Activated CD8-positive, alpha-beta memory T cell treated with anti-CD3 and anti-CD28 coated beads for 48 hours (primary cell): ENCODE data around the gene ALG8.
"Not testable (repeated sequence)": the region's sequence is repeated elsewhere in the genome, so short reads cannot be mapped to it uniquely, and the experiment has no call there.

ENCODE experiments used
- DNase-seq, 3 experiments: peaks; one replicate each; pipeline ENCODE4 v3.0.0-alpha.2; 2020; ENCODE audit warnings: low read depth in 2 of 3, low spot score in 2 of 3

ALG8 gene

GRCh38 chr11:78100676-78101472 lies 38.6 kb downstream of the ALG8 start:
- DNase-seq = no peak

DNA sequence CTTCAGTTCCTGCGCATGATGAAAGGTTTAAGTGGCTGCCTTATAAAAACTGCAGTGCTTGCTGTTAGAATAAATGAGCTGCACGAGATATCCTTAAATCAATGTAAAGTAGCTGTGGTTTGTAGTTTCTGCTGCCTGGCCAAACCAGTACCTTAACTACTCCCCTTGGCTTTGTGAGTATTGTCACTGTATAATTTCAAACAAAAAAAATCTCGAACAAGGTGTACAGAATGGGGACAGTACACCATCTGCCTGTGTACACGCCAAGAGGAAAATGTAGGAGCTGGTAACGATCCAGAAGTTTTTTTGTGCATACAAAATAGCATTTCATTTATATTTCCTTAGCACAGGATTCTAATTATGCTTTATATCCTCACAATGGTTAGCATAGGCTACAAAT lies 39.2 kb downstream of the ALG8 start:
- DNase-seq = no peak

DNA sequence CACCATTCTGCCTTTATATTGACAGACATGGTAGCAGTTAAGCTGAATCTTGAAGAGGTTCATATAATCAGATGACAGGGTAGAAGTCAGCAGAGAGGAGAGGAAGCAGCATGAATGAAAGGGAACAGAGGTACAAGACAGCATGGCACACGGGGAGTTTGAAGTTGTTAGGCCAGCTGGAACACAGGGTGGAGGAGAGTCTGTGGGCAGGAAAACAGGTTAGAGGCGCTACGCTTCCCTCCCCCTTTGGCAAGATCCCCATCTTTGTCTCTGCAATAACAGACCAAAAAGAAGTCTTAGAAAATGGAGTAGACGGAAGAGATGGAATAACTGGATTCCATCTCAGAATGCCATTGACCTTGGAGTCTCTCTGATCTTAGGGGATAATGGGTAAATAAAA lies 39.8 kb downstream of the ALG8 start:
- DNase-seq = no peak

DNA sequence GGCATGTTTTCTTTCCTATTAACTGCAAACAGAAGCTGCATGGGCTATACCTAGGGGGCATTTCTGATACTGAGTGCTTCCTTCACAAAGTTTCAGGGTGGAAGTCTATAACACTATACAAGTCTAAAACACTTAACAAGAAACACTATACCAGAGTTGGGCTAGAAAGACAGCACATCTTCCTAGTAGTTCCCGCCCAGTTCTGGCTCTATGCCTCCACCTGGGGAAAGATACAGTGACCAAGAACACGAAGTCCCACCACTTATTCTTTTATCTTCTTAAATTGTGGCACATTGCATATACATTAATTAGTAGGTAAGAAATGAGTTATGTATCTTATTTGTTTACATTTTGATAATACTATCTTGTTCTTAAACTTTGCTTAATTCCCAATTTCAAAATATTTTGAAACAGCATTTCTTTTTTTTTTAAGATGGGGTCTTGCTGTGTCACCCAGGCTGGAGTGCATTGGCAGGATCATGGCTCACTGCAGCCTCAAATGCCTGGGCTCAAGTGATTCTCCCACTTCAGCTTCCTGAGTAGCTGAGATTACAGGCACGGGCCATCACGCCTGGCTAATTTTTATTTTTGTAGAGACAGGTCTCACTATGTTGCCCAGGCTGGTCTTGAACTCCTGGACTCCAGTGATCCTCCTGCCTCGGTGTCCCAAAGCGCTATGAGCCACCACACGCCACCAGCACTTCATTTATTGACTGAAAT lies 41.6 kb downstream of the ALG8 start:
- DNase-seq = no peak

- no peak for DNase-seq
Measured at GRCh38 chr11:78094250-78094649, 45.2 kb downstream of the ALG8 start.

DNA sequence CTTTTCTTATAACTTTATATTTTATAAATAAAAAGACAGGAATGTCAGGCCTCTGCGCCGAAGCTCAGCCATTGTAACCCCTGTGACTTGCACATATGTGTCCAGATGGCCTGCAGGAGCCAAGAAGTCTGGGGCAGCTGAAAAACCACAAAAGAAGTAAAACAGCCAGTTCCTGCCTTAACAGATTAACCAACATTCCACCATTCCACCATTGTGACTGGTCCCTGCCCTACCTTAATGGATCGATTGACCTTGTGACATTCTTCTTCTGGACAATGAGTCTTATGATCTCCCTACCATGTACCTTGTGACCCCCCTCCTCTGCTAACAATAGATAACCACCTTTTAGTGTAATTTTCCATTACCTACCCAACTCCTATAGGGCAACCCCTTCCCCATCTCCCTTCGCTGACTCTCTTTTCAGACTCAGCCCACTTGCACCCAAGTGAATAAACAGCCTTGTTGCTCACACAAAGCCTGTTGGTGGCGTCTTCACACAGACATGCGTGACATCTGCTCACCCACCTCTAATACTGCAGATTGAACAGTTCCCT lies 52.8 kb downstream of the ALG8 start:
- DNase-seq = not testable (repeated sequence)

DNA sequence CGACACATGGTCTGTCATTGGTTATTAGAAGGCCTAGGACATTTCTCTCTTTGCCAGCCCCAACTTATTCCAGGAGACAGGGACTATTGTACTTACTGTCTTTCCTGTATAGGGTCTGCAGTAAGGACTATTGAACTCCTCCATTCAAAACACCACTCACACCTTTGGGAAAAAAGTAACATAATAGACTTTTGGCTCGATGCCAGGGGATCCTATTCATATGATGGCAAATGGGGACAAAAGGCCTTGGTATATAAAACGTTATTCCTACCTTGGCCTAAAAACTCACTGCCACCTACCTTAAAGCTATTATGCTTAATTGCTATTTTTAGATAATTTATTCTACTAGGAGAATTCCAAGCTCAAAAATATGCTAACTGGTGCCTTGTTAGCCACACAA lies 53.5 kb downstream of the ALG8 start:
- no peak for DNase-seq

- DNase-seq = not testable (repeated sequence)
Measured at GRCh38 chr11:78084506-78084905, 54.9 kb downstream of the ALG8 start.

GRCh38 chr11:78083021-78083420 lies 56.4 kb downstream of the ALG8 start:
- no peak for DNase-seq

GRCh38 chr11:78082146-78082545 lies 57.3 kb downstream of the ALG8 start:
- DNase-seq = no peak

GRCh38 chr11:78081583-78081982 lies 57.8 kb downstream of the ALG8 start:
- no peak for DNase-seq

- DNase-seq = no peak
Measured at GRCh38 chr11:78080818-78081495, 58.5 kb downstream of the ALG8 start.

DNA sequence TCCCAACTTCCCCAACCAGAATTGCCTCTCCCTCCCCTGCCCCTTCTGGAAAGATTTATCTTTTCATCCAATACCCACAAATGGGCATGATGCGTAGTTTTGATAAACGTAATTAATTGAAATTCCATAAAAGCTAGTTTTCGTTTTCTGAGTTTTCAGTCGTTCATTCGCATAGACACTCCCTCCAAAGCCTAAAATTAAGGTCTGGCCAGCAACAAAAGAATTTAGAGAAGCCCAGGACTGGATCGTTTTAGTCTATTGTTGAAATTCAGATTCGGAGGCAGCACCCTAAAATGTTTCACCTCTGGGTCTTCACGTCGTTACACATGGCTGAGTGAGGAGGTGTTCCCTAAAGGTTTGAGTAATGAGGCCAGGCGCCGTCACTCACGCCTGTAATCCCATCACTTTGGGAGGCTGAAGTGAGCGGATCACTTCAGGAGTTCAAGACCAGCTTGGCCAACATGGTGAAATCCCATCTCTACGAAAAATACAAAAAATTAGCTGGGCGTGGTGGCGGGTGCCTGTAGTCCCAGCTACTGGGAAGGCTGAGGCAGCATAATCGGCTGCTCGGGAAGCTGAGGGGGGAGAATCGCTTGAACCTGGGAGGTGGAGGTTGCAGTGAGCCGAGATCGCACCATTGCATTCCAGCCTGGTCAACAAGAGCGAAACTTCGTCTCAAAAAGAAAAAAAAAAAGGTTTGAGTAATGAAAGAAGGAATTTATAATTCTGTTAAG lies 59.2 kb downstream of the ALG8 start:
- DNase-seq = no peak

DNA sequence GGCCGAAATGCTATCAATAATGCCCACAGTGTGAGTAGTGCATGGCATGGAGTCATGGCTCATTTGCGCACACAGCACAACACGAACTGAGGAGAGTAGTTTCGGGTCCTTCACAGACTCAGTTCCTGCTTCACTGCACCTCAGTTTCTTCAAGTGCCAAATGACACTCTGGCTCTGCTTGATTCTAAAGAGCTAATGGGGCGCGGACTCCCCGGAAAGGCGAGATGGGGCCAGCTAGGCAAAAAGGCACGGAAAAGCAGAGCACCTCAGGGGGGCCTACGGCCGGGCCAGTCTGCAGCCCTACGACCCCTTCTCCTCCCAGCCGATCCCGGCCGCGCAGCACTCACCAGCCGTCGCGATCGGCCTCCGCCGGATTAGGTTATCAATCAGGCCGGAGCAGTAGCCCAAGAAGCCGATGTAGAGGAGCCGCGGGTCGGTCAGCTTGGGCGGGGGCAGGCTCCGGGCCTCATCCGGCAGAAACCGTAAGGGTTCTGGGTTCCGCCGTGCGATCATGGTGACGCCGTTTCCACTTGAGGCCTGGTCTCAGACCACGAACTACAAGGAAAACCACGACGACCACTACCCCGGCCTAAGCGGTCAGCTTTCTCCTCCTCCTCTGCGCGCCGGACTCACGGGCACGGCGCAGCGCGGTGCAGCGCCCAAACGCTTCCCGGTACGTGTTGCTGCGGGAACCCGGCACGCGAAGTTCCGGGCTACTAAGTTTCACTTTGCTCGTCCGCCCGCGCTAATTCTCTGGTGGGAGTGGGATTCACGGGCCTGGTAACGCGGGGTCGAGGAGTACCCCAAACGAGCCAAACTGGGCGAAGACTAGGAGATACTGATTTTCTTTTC lies 60.0 kb downstream of the ALG8 start, which contains the start of gene NDUFC2:
TSS of gene NDUFC2 (minus strand) at position 631 of the 852 bp plus-strand sequence. CDS start at position 513, 118 bp downstream.
- DNase-seq = peak; percentile 41 to 55 (median 53)

GRCh38 chr11:78078218-78079167 lies 60.9 kb downstream of the ALG8 start:
- DNase-seq = no peak

- DNase-seq = not testable (repeated sequence)
Measured at GRCh38 chr11:78077592-78077991, 61.8 kb downstream of the ALG8 start.

DNA sequence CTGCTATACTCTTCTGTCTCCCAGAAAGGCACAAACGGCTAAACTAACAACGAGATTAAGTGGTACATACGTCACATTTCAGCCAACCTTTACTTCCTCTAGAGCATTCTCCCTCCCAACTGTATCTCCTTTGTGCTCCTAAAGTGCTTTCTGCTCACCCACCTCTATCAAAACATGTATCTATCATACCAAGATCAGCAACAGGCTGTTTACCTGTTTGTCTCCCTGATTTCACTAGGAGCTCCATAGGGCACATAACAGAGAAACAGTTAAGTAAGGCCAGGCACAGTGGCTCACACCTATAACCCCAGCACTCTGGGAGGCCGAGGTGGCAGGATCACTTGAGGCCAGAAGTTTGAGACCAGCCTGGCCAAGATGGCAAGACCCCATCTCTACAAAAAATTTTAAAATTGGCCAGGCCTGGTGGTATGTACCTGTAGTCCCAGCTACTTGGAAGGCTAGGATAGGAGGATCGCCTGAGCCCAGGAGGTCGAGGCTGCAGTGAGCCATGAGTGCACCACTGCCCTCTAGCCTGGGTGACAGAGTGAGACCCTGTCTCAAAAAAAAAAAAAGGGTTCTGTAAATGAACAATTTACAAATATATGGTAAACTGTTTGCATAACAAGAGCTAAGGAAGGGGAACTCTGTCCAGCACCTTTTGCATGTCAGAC lies 62.6 kb downstream of the ALG8 start:
- DNase-seq = no peak

DNA sequence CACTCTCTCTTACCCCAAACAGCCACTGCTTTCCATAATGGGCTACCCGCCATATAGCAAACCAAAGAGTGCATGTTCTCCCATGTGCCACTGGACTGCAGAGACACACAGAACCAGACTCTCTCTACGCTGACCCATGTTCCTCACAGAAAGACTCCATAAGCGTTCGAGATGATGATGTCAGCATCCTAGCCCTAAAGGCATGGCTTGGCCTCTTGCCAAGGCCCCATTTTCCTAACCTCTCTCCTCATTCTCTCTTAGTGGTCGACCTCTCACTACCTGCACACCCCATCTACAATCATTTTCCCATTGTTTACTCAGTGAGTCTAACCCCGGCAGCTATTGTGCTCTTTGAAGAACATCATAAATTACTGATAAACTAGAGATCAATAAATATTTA lies 64.7 kb downstream of the ALG8 start:
- DNase-seq = no peak
